B cell (primary cell): ENCODE data around the gene MND1. TPM values are rescaled to one million over a fixed set of nuclear protein-coding genes. Genes with fewer than 3 reads are reported as not detected.
A peak's percentile ranks its signal among the peaks of the same experiment; 100 is the strongest.

ENCODE experiments used
- ATAC-seq: fragments of 200-7000 bp; cut with Tn5 transposase; one replicate; pipeline ENCODE4 v1.10.0; 2021; ENCODE audit warnings: low read depth, mild to moderate bottlenecking, moderate number of reproducible peaks, moderate library complexity
- CTCF ChIA-PET: fragments of 350-600 bp; sonication (Branson Sonifier 250); formaldehyde crosslinking; loops from one replicate; lab custom pipeline; 2021; ENCODE audit warnings: antibody characterized with exemption, inconsistent platforms; lab: Charles Lee
- POLR2A ChIA-PET: fragments of 350-600 bp; sonication (Branson Sonifier 250); formaldehyde crosslinking; loops from one replicate; lab custom pipeline; 2021; ENCODE audit warnings: antibody characterized with exemption; lab: Charles Lee
- DNase-seq: peaks from one replicate; pipeline ENCODE4 v3.0.0; 2013
- H2AFZ ChIP-seq: 2 replicates; pipeline ENCODE4 v1.6.1; 2012; ENCODE audit warnings: mild to moderate bottlenecking, low read depth, low read length; ENCODE audit not compliant: insufficient read depth, poor library complexity, severe bottlenecking
- H3K27ac ChIP-seq, 2 donors: 1 replicate in 1 of 2; 2 replicates in 1 of 2; pipeline ENCODE4 v1.5.1; 2012 to 2013; ENCODE audit warnings: low read length in 2 of 2, mild to moderate bottlenecking in 2 of 2, moderate library complexity in 1 of 2
- H3K27me3 ChIP-seq, 4 experiments: fragments of 200-600 bp in 1 of 4; sonication (generic) in 1 of 4; replicated peaks in 1 of 4; 1 replicate in 2 of 4; 2 replicates in 2 of 4; pipeline versions ENCODE4 v1.6.1 to v1.7.0; 2013 to 2016; ENCODE audit warnings: low read length in 3 of 4, mild to moderate bottlenecking in 2 of 4, mixed read lengths in 1 of 4, moderate library complexity in 1 of 4; ENCODE audit not compliant: insufficient read depth in 4 of 4, control insufficient read depth in 3 of 4; ENCODE audit errors: control extremely low read depth in 1 of 4
- H3K36me3 ChIP-seq, 2 experiments: replicated peaks in 1 of 2; 1 replicate in 1 of 2; 2 replicates in 1 of 2; pipeline versions ENCODE4 v1.6.1 to v1.7.1; 2013; ENCODE audit warnings: low read length in 1 of 2; ENCODE audit not compliant: insufficient read depth in 2 of 2, control insufficient read depth in 1 of 2; ENCODE audit errors: control extremely low read depth in 1 of 2, extremely low read depth in 1 of 2
- H3K4me1 ChIP-seq, 2 donors: fragments of 200-600 bp in 1 of 2; sonication (generic) in 1 of 2; 1 replicate in 1 of 2; 2 replicates in 1 of 2; pipeline versions ENCODE4 v1.5.1 to v1.6.1; 2013 to 2017; ENCODE audit warnings: low read length in 2 of 2; ENCODE audit not compliant: control insufficient read depth in 2 of 2, insufficient read depth in 2 of 2
- H3K4me2 ChIP-seq: replicated peaks from 2 replicates; pipeline ENCODE3; 2012; ENCODE audit warnings: mild to moderate bottlenecking, low read depth, low read length; ENCODE audit not compliant: poor library complexity, severe bottlenecking
- H3K4me3 ChIP-seq, 5 experiments: fragments of 200-600 bp in 1 of 5; sonication (generic) in 1 of 5; 1 replicate in 3 of 5; 2 replicates in 2 of 5; pipeline versions ENCODE4 v1.5.1 to v1.7.0; 2011 to 2016; ENCODE audit warnings: low read length in 4 of 5, mild to moderate bottlenecking in 4 of 5, low read depth in 2 of 5, control low read depth in 1 of 5, moderate library complexity in 1 of 5; ENCODE audit not compliant: insufficient read depth in 1 of 5; ENCODE audit errors: control extremely low read depth in 1 of 5, extremely low read depth in 1 of 5
- H3K79me2 ChIP-seq: fragments of 200-600 bp; sonication (generic); one replicate; pipeline ENCODE4 v1.6.0; 2016; ENCODE audit warnings: low read length; ENCODE audit not compliant: control insufficient read depth, insufficient read depth
- H3K9ac ChIP-seq: fragments of 200-600 bp; sonication (generic); 2 replicates; pipeline ENCODE4 v1.6.1; 2017; ENCODE audit warnings: mild to moderate bottlenecking, low read length, moderate library complexity
- H3K9me3 ChIP-seq, 3 donors: one replicate each; pipeline versions ENCODE4 v1.6.1 to v1.7.1; 2013; ENCODE audit warnings: low read length in 2 of 3; ENCODE audit not compliant: control insufficient read depth in 2 of 3, insufficient read depth in 1 of 3; ENCODE audit errors: control extremely low read depth in 1 of 3
- H4K20me1 ChIP-seq: 2 replicates; pipeline ENCODE4 v1.6.0; 2012; ENCODE audit warnings: mild to moderate bottlenecking, low read length; ENCODE audit not compliant: insufficient read depth, control insufficient read depth, poor library complexity, severe bottlenecking
- H3K27ac Mint-ChIP-seq: one replicate; pipeline ENCODE4 v1.8.0; 2021; ENCODE audit warnings: mixed read lengths
- H3K27me3 Mint-ChIP-seq: one replicate; pipeline ENCODE4 v1.8.0; 2021; ENCODE audit warnings: mixed read lengths
- H3K4me1 Mint-ChIP-seq: one replicate; pipeline ENCODE4 v1.8.0; 2021; ENCODE audit warnings: mixed read lengths
- H3K4me3 Mint-ChIP-seq: one replicate; pipeline ENCODE4 v1.8.0; 2021; ENCODE audit warnings: mixed read lengths
- H3K9me3 Mint-ChIP-seq: one replicate; pipeline ENCODE4 v1.8.0; 2022; ENCODE audit warnings: mixed read lengths; ENCODE audit not compliant: insufficient read depth
- CTCF ChIP-seq: fragments of 200-600 bp; IDR thresholded peaks from one replicate; pipeline ENCODE4 v1.8.0; 2022; ENCODE audit warnings: antibody characterized with exemption, mild to moderate bottlenecking
- EZH2 ChIP-seq: IDR thresholded peaks from 2 replicates; pipeline ENCODE4 v1.6.1; 2012; ENCODE audit warnings: borderline replicate concordance, low read depth, mild to moderate bottlenecking, moderate library complexity, low read length; ENCODE audit not compliant: insufficient read depth, poor library complexity, severe bottlenecking
- WGBS: methylation state at CpG from one replicate; pipeline ENCODE4 v1.1.5; 2013; ENCODE audit warnings: missing lambda C conversion rate; ENCODE audit not compliant: insufficient coverage; 5-methylcytosine and 5-hydroxymethylcytosine counted together
- intact Hi-C: fragments of 100-400 bp; cut with micrococcal nuclease; formaldehyde crosslinking; loops from one replicate; pipeline ENCODE4 v1.10.0; 2022
- polyA plus RNA-seq: library from polyadenylated mRNA; depleted of rRNA; stranded (reverse); fragments of >200 nt; gene quantifications from 2 replicates; pipeline ENCODE4 v1.2.3, GENCODE V29; 2012
- total RNA-seq, 2 donors: library from RNA; stranded (reverse); fragments of 120-200 nt in 1 of 2; gene quantifications; 1 replicate in 1 of 2; 2 replicates in 1 of 2; pipeline versions ENCODE4 v1.2.3 to v1.2.4, GENCODE V29; 2013 to 2022

The MND1 gene
- total and polyA plus RNA-seq, 2 donors (not counting 1 experiment from before 2014, with no cell fraction given), result not detected

GRCh38 chr4:153452658-153453378 lies 108.3 kb downstream of the MND1 start:
- Histone ChIP-seq H3K9me3 (peaks cover 0 to 3% (median 2%) of the 10 kb centered on the region in 3 donors), H3K4me3 (no peak overlapping the region), H2AFZ (no peak overlapping the region), H4K20me1 (no peaks in the 10 kb centered on the region), H3K4me2 (no peak overlapping the region), H3K4me1 (peaks cover 15 to 20% of the 10 kb centered on the region in 2 donors), H3K9ac (no peak overlapping the region), H3K27me3 (no peaks in the 10 kb centered on the region), H3K27ac (no peak overlapping the region), H3K36me3 (no peaks in the 10 kb centered on the region), H3K79me2 (no peaks in the 10 kb centered on the region)
- DNase-seq (no peak), ATAC-seq (no peak)
- Mint-ChIP-seq H3K27me3 (no peaks in the 10 kb centered on the region), H3K4me3 (no peak overlapping the region), H3K27ac (peak overlapping the region; percentile 37), H3K4me1 (peaks cover 26% of the 10 kb centered on the region), H3K9me3 (no peaks in the 10 kb centered on the region)
- no peak for TF ChIP-seq CTCF
- no peak for TF ChIP-seq EZH2
- POLR2A ChIA-PET, result no interaction called here
- no CpG with 5 or more reads among the region's 4 CpGs for WGBS
- intact Hi-C loops, result no loop called here
- CTCF ChIA-PET, result interaction anchor here (1.5 kb wide), 1 partner anchor 13 kb away, joined by 6 read pairs; the partner anchor contains the start of gene TMEM131L

GRCh38 chr4:153453402-153453801 lies 108.9 kb downstream of the MND1 start:
- no peak overlapping the region for H3K9ac ChIP-seq
- 98% methylated on average over 5 of the region's 8 CpGs for WGBS
- CTCF ChIA-PET, result no interaction called here
- H3K27ac Mint-ChIP-seq, result no peak overlapping the region
- POLR2A ChIA-PET, result no interaction called here
- no peaks in the 10 kb centered on the region for H3K79me2 ChIP-seq
- no peak for DNase-seq
- H3K4me1 Mint-ChIP-seq, result peaks cover 21% of the 10 kb centered on the region
- H3K36me3 ChIP-seq, result no peaks in the 10 kb centered on the region
- no peak overlapping the region for H3K27ac ChIP-seq
- H3K4me1 ChIP-seq, result peaks cover 15 to 20% of the 10 kb centered on the region in 2 donors
- no peak overlapping the region for H3K4me3 Mint-ChIP-seq
- no peak overlapping the region for H3K4me3 ChIP-seq
- no peak overlapping the region for H2AFZ ChIP-seq
- intact Hi-C loops, result no loop called here
- H3K9me3 ChIP-seq, result peaks cover 0 to 3% (median 2%) of the 10 kb centered on the region in 3 donors
- no peaks in the 10 kb centered on the region for H3K27me3 ChIP-seq
- H3K4me2 ChIP-seq, result no peak overlapping the region
- H3K9me3 Mint-ChIP-seq, result no peaks in the 10 kb centered on the region
- ATAC-seq, result no peak
- no peaks in the 10 kb centered on the region for H4K20me1 ChIP-seq
- no peak for TF ChIP-seq CTCF
- no peak for TF ChIP-seq EZH2
- no peaks in the 10 kb centered on the region for H3K27me3 Mint-ChIP-seq
